ENCODE results near the gene RASSF9.

GRCh38 chr12:85836197-85837090 is at the start of gene RASSF9:
- no peak for TF ChIP-seq CTCF (IDR thresholded peaks at IDR 0.05)
- TF ChIP-seq POLR2A (IDR thresholded peaks at IDR 0.05) = no peak

All from breast epithelium (tissue), 3 donors.